SU-DHL-6 (cell line): ENCODE measurements around the gene OR52E8.

Experiments used
- CTCF ChIP-seq: fragments of 200-600 bp; sonication (generic); IDR thresholded peaks from one replicate; pipeline ENCODE4 v1.5.1; 2017; ENCODE audit warnings: antibody characterized with exemption, mild to moderate bottlenecking, low read length, moderate library complexity; ENCODE audit not compliant: insufficient read depth, poor library complexity, severe bottlenecking
- EZH2phosphoT487 ChIP-seq: fragments of 200-600 bp; sonication (generic), shearing (Covaris generic); conservative IDR thresholded peaks from 2 replicates; pipeline ENCODE4 v1.6.1; 2018; ENCODE audit warnings: mild to moderate bottlenecking, antibody characterized with exemption, low read length, moderate library complexity, mixed read lengths

- TF ChIP-seq CTCF (no peak), EZH2phosphoT487 (no peak)
Measured at GRCh38 chr11:5865826-5866225, 8.3 kb upstream of the OR52E8 start.
